Colonic mucosa (tissue), 4 donors: ENCODE results near the gene ANKRD24. TPM values are rescaled to one million over a fixed set of nuclear protein-coding genes. Genes with fewer than 3 reads are reported as not detected.
"Not testable (repeated sequence)": the region's sequence is repeated elsewhere in the genome, so short reads cannot be mapped to it uniquely, and the experiment has no call there.

Experiments
- DNase-seq: peaks from one replicate; pipeline ENCODE4 v3.0.0-alpha.2; 2020
- H3K27ac ChIP-seq: fragments of 200-600 bp; one replicate; pipeline ENCODE4 v1.8.0; 2021
- H3K27me3 ChIP-seq: fragments of 200-600 bp; one replicate; pipeline ENCODE4 v1.8.0; 2021
- H3K36me3 ChIP-seq: fragments of 200-600 bp; one replicate; pipeline ENCODE4 v1.8.0; 2021
- H3K4me1 ChIP-seq: fragments of 200-600 bp; one replicate; pipeline ENCODE4 v1.8.0; 2021; ENCODE audit warnings: mild to moderate bottlenecking
- H3K4me3 ChIP-seq: fragments of 200-600 bp; one replicate; pipeline ENCODE4 v1.8.0; 2021
- H3K9ac ChIP-seq, 2 donors: one replicate each; pipeline ENCODE4 v1.7.0; 2013; ENCODE audit warnings: control low read depth in 2 of 2, low read depth in 2 of 2, low read length in 2 of 2
- H3K9me3 ChIP-seq: fragments of 200-600 bp; one replicate; pipeline ENCODE4 v1.8.0; 2021
- CTCF ChIP-seq: fragments of 200-600 bp; IDR thresholded peaks from one replicate; pipeline ENCODE4 v1.8.0; 2022; ENCODE audit warnings: antibody characterized with exemption, mild to moderate bottlenecking
- intact Hi-C: fragments of 100-400 bp; cut with DNase I; formaldehyde crosslinking; loops from one replicate; pipeline ENCODE4 v1.14.1; 2022
- total RNA-seq, 2 donors: library from RNA; stranded (reverse); fragmentation: NEBNext Ultra II Directional in 1 of 2; extraction: Animal tissue kit (Norgen Biotek cat#: 25700) in 1 of 2; gene quantifications; one replicate each; pipeline ENCODE4 v1.2.1, GENCODE V29; 2021
- donor health status: healthy.
- donor health status: DM: no; HTN: no; CAD: no.
- donor health status: DM: no; HTN: no; CAD: no.

The ANKRD24 gene
- total RNA-seq, 2 donors from 2014 or later: 0.35 to 1.8 TPM

- Histone ChIP-seq H3K4me1 (no peaks in the 10 kb centered on the region), H3K9ac (no peak overlapping the region), H3K36me3 (no peaks in the 10 kb centered on the region), H3K27me3 (no peaks in the 10 kb centered on the region), H3K4me3 (no peak overlapping the region), H3K27ac (no peak overlapping the region), H3K9me3 (no peaks in the 10 kb centered on the region)
- intact Hi-C loops: no loop called here
- TF ChIP-seq CTCF: no peak
- DNase-seq: no peak
These were observed 27.8 kb downstream of the ANKRD24 start for GRCh38 chr19:4210166-4210731.

- TF ChIP-seq CTCF: no peak
- H3K9me3 ChIP-seq: no peaks in the 10 kb centered on the region
- H3K9ac ChIP-seq: no peak overlapping the region
- H3K36me3 ChIP-seq: no peaks in the 10 kb centered on the region
- H3K4me3 ChIP-seq: no peak overlapping the region
- no peak overlapping the region for H3K27ac ChIP-seq
- intact Hi-C loops: no loop called here
- H3K4me1 ChIP-seq: no peaks in the 10 kb centered on the region
- no peaks in the 10 kb centered on the region for H3K27me3 ChIP-seq
- DNase-seq: no peak
These were observed 30.6 kb downstream of the ANKRD24 start for GRCh38 chr19:4213116-4213515.

GRCh38 chr19:4215807-4216206, 33.3 kb downstream of the ANKRD24 start:
- DNase-seq: no peak

GRCh38 chr19:4216846-4217245, 34.4 kb downstream of the ANKRD24 start:
- H3K9me3 ChIP-seq: no peaks in the 10 kb centered on the region
- H3K4me1 ChIP-seq: no peaks in the 10 kb centered on the region
- no peak overlapping the region for H3K27ac ChIP-seq
- no peak overlapping the region for H3K4me3 ChIP-seq
- no peaks in the 10 kb centered on the region for H3K27me3 ChIP-seq
- H3K36me3 ChIP-seq: no peaks in the 10 kb centered on the region
- intact Hi-C loops: no loop called here
- DNase-seq: no peak
- H3K9ac ChIP-seq: no peak overlapping the region
- TF ChIP-seq CTCF: no peak

More at GRCh38 chr19:4215807-4216206, 33.3 kb downstream of the ANKRD24 start:
- Histone ChIP-seq H3K27ac (no peak overlapping the region), H3K36me3 (no peaks in the 10 kb centered on the region), H3K4me3 (no peak overlapping the region), H3K27me3 (no peaks in the 10 kb centered on the region), H3K4me1 (no peaks in the 10 kb centered on the region), H3K9me3 (no peaks in the 10 kb centered on the region), H3K9ac (no peak overlapping the region)
- TF ChIP-seq CTCF: no peak
- intact Hi-C loops: no loop called here

GRCh38 chr19:4217429-4218264, 35.2 kb downstream of the ANKRD24 start:
- no peak overlapping the region for H3K27ac ChIP-seq
- intact Hi-C loops: no loop called here
- no peak overlapping the region for H3K9ac ChIP-seq
- no peak overlapping the region for H3K4me3 ChIP-seq
- no peaks in the 10 kb centered on the region for H3K4me1 ChIP-seq
- no peak for DNase-seq
- TF ChIP-seq CTCF: no peak
- H3K36me3 ChIP-seq: no peaks in the 10 kb centered on the region
- no peaks in the 10 kb centered on the region for H3K27me3 ChIP-seq
- no peaks in the 10 kb centered on the region for H3K9me3 ChIP-seq

GRCh38 chr19:4218523-4218922, 36.0 kb downstream of the ANKRD24 start:
- H3K36me3 ChIP-seq, H3K4me1 ChIP-seq, H3K9ac ChIP-seq, H3K27me3 ChIP-seq, H3K4me3 ChIP-seq, H3K27ac ChIP-seq, DNase-seq, intact Hi-C loops, H3K9me3 ChIP-seq: not testable (repeated sequence)
